WTC11 (cell line): Measurements from ENCODE around the gene ST8SIA6. TPM values are rescaled to one million over a fixed set of nuclear protein-coding genes. Genes with fewer than 3 reads are reported as not detected.

Source experiments
- ATAC-seq: fragments of 200-7000 bp; cut with Tn5 transposase; 2 replicates; pipeline ENCODE4 v1.10.0; 2021; ENCODE audit warnings: mild to moderate bottlenecking, moderate library complexity
- CTCF ChIA-PET: fragments of 300-600 bp; sonication (Branson Sonifier 250); formaldehyde crosslinking; loops from one replicate; lab custom pipeline; 2021; ENCODE audit warnings: antibody characterized with exemption; lab: Charles Lee
- POLR2A ChIA-PET: fragments of 350-600 bp; sonication (Branson Sonifier 250); formaldehyde crosslinking; loops from one replicate; lab custom pipeline; 2021; ENCODE audit warnings: antibody characterized with exemption; lab: Charles Lee
- DNase-seq: peaks from one replicate; pipeline ENCODE4 v3.0.0; 2021; ENCODE audit warnings: low spot score
- H3K27ac Mint-ChIP-seq: 2 replicates; pipeline ENCODE4 v1.8.0; 2021; ENCODE audit warnings: mixed read lengths
- H3K27me3 Mint-ChIP-seq: 2 replicates; pipeline ENCODE4 v1.8.0; 2021; ENCODE audit warnings: low read depth, mild to moderate bottlenecking, moderate library complexity, mixed read lengths
- H3K36me3 Mint-ChIP-seq: 2 replicates; pipeline ENCODE4 v1.8.0; 2021; ENCODE audit warnings: mixed read lengths
- H3K4me1 Mint-ChIP-seq: 2 replicates; pipeline ENCODE4 v1.8.0; 2022; ENCODE audit warnings: mixed read lengths
- H3K4me3 Mint-ChIP-seq: 2 replicates; pipeline ENCODE4 v1.8.0; 2021; ENCODE audit warnings: mild to moderate bottlenecking, moderate library complexity, mixed read lengths
- H3K9me3 Mint-ChIP-seq: 2 replicates; pipeline ENCODE4 v1.8.0; 2021; ENCODE audit warnings: mixed read lengths
- GTF2I ChIP-seq: fragments of 250-450 bp; sonication (Bioruptor Pico); conservative IDR thresholded peaks from 2 replicates; pipeline ENCODE4 v1.4.0; 2021; ENCODE audit warnings: mild to moderate bottlenecking
- KAT7 ChIP-seq: sonication (generic); formaldehyde crosslinking; IDR thresholded peaks from 2 replicates; pipeline ENCODE4 v1.8.1; 2023; ENCODE audit warnings: missing genetic modification reagents, mild to moderate bottlenecking, borderline replicate concordance
- OVOL2 ChIP-seq: fragments of 250-450 bp; sonication (Bioruptor Pico); IDR thresholded peaks from 2 replicates; pipeline ENCODE4 v1.9.0; 2021; ENCODE audit warnings: mild to moderate bottlenecking, borderline replicate concordance
- RORB ChIP-seq: fragments of 250-450 bp; sonication (Bioruptor Pico); IDR thresholded peaks from 2 replicates; pipeline ENCODE4 v1.9.0; 2021; ENCODE audit warnings: mild to moderate bottlenecking
- SMAD3 ChIP-seq: sonication (generic); formaldehyde crosslinking; IDR thresholded peaks from 2 replicates; pipeline ENCODE4 v1.8.0; 2022; ENCODE audit warnings: missing genetic modification reagents, mild to moderate bottlenecking, borderline replicate concordance
- TEAD1 ChIP-seq: sonication (generic); formaldehyde crosslinking; IDR thresholded peaks from 2 replicates; pipeline ENCODE4 v1.8.0; 2022; ENCODE audit warnings: mild to moderate bottlenecking, missing genetic modification reagents
- ZNF423 ChIP-seq: fragments of 250-450 bp; sonication (Bioruptor Pico); IDR thresholded peaks from 2 replicates; pipeline ENCODE4 v2.1.2; 2022; ENCODE audit warnings: mild to moderate bottlenecking, moderate library complexity
- total RNA-seq: library from RNA; stranded (reverse); gene quantifications from 3 replicates; pipeline ENCODE4 v1.2.3, GENCODE V29; 2021
- TF ChIP-seq, protein P1 (sequence below): sonication (generic); formaldehyde crosslinking; IDR thresholded peaks from 2 replicates; pipeline ENCODE4 v1.8.1; 2023; ENCODE audit warnings: mild to moderate bottlenecking, missing genetic modification reagents
- TF ChIP-seq, protein P2 (sequence below): sonication (generic); formaldehyde crosslinking; IDR thresholded peaks from 2 replicates; pipeline ENCODE4 v1.8.0; 2022; ENCODE audit warnings: mild to moderate bottlenecking, missing genetic modification reagents
- TF ChIP-seq, protein P3 (sequence below): sonication (generic); formaldehyde crosslinking; IDR thresholded peaks from 2 replicates; pipeline ENCODE4 v1.8.0; 2022; ENCODE audit warnings: mild to moderate bottlenecking, missing genetic modification reagents
- TF ChIP-seq, protein P4 (sequence below): sonication (generic); formaldehyde crosslinking; IDR thresholded peaks from 2 replicates; pipeline ENCODE4 v1.8.0; 2023; ENCODE audit warnings: mild to moderate bottlenecking, missing genetic modification reagents
- TF ChIP-seq, protein P5 (sequence below): sonication (generic); formaldehyde crosslinking; IDR thresholded peaks from 2 replicates; pipeline ENCODE4 v1.8.0; 2022; ENCODE audit warnings: missing genetic modification reagents
- TF ChIP-seq, protein P6 (sequence below): sonication (generic); formaldehyde crosslinking; IDR thresholded peaks from 2 replicates; pipeline ENCODE4 v1.8.1; 2022; ENCODE audit warnings: missing genetic modification reagents, borderline replicate concordance
- TF ChIP-seq, protein P7 (sequence below): sonication (generic); formaldehyde crosslinking; IDR thresholded peaks from 2 replicates; pipeline ENCODE4 v1.8.0; 2023; ENCODE audit warnings: missing genetic modification reagents, mild to moderate bottlenecking, borderline replicate concordance

Gene ST8SIA6
- total RNA-seq, 1 experiment from 2014 or later: 3.5 TPM

DNA sequence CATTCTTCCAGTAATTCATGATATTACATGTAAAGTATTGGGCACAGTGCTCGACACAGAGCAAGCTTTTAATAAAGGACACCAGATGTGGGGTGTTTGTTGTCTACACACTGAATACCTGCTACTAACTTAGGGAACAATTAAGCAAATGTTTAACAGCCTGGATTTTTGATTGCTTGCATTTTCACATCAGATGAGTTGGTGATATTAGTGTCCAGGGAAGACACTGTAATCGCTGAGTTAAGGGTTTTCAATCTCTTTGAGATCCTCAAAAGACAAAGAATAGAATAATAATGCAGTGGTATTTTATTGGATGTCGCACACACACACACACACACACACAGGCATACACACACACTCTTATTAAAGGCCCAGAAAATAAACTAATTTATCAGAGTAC lies 147.3 kb downstream of the ST8SIA6 start (continued):
- TF ChIP-seq, protein P1, sequence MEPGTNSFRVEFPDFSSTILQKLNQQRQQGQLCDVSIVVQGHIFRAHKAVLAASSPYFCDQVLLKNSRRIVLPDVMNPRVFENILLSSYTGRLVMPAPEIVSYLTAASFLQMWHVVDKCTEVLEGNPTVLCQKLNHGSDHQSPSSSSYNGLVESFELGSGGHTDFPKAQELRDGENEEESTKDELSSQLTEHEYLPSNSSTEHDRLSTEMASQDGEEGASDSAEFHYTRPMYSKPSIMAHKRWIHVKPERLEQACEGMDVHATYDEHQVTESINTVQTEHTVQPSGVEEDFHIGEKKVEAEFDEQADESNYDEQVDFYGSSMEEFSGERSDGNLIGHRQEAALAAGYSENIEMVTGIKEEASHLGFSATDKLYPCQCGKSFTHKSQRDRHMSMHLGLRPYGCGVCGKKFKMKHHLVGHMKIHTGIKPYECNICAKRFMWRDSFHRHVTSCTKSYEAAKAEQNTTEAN (CRISPR knock-in tag): no peak
- TF ChIP-seq KAT7 (CRISPR knock-in tag): no peak
- TF ChIP-seq, protein P2, sequence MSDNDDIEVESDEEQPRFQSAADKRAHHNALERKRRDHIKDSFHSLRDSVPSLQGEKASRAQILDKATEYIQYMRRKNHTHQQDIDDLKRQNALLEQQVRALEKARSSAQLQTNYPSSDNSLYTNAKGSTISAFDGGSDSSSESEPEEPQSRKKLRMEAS (CRISPR knock-in tag): no peak
- TF ChIP-seq, protein P3, sequence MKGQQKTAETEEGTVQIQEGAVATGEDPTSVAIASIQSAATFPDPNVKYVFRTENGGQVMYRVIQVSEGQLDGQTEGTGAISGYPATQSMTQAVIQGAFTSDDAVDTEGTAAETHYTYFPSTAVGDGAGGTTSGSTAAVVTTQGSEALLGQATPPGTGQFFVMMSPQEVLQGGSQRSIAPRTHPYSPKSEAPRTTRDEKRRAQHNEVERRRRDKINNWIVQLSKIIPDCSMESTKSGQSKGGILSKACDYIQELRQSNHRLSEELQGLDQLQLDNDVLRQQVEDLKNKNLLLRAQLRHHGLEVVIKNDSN (CRISPR knock-in tag): no peak
- TF ChIP-seq, all 79 proteins: peak for 0

DNA sequence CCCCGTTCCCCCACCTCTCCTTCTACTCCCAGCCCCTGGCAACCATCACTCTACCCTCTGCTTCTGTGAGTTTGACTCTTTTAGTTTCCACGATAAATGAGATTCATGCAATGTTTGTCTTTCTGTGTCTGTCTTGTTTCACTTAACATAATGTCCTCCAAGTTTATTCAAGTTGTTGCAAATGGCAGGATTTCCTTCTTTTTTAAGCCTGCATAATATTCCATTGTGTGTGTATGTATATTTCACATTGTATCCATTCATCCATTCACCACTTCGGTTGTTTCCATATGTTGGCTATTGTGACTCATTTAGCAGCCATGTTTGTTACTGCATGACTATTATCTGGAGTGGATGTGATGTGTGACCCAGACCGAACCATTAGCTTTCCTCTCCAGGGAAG lies 162.0 kb downstream of the ST8SIA6 start:
- no peak for ATAC-seq
- POLR2A ChIA-PET: no interaction called here
- no peak for DNase-seq
- Mint-ChIP-seq H3K9me3 (peaks cover 11% of the 10 kb centered on the region), H3K27ac (no peak overlapping the region), H3K4me3 (no peak overlapping the region), H3K36me3 (no peaks in the 10 kb centered on the region), H3K4me1 (peaks cover 1% of the 10 kb centered on the region; the same call in 1 of the 2 replicates), H3K27me3 (no peaks in the 10 kb centered on the region)
- TF ChIP-seq GTF2I: no peak
- TF ChIP-seq OVOL2 (CRISPR knock-in tag): no peak
- TF ChIP-seq, protein P4, sequence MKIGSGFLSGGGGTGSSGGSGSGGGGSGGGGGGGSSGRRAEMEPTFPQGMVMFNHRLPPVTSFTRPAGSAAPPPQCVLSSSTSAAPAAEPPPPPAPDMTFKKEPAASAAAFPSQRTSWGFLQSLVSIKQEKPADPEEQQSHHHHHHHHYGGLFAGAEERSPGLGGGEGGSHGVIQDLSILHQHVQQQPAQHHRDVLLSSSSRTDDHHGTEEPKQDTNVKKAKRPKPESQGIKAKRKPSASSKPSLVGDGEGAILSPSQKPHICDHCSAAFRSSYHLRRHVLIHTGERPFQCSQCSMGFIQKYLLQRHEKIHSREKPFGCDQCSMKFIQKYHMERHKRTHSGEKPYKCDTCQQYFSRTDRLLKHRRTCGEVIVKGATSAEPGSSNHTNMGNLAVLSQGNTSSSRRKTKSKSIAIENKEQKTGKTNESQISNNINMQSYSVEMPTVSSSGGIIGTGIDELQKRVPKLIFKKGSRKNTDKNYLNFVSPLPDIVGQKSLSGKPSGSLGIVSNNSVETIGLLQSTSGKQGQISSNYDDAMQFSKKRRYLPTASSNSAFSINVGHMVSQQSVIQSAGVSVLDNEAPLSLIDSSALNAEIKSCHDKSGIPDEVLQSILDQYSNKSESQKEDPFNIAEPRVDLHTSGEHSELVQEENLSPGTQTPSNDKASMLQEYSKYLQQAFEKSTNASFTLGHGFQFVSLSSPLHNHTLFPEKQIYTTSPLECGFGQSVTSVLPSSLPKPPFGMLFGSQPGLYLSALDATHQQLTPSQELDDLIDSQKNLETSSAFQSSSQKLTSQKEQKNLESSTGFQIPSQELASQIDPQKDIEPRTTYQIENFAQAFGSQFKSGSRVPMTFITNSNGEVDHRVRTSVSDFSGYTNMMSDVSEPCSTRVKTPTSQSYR (CRISPR knock-in tag): no peak
- TF ChIP-seq, protein P5, sequence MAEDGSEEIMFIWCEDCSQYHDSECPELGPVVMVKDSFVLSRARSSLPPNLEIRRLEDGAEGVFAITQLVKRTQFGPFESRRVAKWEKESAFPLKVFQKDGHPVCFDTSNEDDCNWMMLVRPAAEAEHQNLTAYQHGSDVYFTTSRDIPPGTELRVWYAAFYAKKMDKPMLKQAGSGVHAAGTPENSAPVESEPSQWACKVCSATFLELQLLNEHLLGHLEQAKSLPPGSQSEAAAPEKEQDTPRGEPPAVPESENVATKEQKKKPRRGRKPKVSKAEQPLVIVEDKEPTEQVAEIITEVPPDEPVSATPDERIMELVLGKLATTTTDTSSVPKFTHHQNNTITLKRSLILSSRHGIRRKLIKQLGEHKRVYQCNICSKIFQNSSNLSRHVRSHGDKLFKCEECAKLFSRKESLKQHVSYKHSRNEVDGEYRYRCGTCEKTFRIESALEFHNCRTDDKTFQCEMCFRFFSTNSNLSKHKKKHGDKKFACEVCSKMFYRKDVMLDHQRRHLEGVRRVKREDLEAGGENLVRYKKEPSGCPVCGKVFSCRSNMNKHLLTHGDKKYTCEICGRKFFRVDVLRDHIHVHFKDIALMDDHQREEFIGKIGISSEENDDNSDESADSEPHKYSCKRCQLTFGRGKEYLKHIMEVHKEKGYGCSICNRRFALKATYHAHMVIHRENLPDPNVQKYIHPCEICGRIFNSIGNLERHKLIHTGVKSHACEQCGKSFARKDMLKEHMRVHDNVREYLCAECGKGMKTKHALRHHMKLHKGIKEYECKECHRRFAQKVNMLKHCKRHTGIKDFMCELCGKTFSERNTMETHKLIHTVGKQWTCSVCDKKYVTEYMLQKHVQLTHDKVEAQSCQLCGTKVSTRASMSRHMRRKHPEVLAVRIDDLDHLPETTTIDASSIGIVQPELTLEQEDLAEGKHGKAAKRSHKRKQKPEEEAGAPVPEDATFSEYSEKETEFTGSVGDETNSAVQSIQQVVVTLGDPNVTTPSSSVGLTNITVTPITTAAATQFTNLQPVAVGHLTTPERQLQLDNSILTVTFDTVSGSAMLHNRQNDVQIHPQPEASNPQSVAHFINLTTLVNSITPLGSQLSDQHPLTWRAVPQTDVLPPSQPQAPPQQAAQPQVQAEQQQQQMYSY (CRISPR knock-in tag): no peak
- TF ChIP-seq, protein P6, sequence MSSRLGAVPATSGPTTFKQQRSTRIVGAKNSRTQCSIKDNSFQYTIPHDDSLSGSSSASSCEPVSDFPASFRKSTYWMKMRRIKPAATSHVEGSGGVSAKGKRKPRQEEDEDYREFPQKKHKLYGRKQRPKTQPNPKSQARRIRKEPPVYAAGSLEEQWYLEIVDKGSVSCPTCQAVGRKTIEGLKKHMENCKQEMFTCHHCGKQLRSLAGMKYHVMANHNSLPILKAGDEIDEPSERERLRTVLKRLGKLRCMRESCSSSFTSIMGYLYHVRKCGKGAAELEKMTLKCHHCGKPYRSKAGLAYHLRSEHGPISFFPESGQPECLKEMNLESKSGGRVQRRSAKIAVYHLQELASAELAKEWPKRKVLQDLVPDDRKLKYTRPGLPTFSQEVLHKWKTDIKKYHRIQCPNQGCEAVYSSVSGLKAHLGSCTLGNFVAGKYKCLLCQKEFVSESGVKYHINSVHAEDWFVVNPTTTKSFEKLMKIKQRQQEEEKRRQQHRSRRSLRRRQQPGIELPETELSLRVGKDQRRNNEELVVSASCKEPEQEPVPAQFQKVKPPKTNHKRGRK: no peak
- no peak for TF ChIP-seq SMAD3
- no peak for TF ChIP-seq ZNF423
- no peak for TF ChIP-seq TEAD1
- no peak for TF ChIP-seq RORB (CRISPR knock-in tag)
- TF ChIP-seq, protein P7, sequence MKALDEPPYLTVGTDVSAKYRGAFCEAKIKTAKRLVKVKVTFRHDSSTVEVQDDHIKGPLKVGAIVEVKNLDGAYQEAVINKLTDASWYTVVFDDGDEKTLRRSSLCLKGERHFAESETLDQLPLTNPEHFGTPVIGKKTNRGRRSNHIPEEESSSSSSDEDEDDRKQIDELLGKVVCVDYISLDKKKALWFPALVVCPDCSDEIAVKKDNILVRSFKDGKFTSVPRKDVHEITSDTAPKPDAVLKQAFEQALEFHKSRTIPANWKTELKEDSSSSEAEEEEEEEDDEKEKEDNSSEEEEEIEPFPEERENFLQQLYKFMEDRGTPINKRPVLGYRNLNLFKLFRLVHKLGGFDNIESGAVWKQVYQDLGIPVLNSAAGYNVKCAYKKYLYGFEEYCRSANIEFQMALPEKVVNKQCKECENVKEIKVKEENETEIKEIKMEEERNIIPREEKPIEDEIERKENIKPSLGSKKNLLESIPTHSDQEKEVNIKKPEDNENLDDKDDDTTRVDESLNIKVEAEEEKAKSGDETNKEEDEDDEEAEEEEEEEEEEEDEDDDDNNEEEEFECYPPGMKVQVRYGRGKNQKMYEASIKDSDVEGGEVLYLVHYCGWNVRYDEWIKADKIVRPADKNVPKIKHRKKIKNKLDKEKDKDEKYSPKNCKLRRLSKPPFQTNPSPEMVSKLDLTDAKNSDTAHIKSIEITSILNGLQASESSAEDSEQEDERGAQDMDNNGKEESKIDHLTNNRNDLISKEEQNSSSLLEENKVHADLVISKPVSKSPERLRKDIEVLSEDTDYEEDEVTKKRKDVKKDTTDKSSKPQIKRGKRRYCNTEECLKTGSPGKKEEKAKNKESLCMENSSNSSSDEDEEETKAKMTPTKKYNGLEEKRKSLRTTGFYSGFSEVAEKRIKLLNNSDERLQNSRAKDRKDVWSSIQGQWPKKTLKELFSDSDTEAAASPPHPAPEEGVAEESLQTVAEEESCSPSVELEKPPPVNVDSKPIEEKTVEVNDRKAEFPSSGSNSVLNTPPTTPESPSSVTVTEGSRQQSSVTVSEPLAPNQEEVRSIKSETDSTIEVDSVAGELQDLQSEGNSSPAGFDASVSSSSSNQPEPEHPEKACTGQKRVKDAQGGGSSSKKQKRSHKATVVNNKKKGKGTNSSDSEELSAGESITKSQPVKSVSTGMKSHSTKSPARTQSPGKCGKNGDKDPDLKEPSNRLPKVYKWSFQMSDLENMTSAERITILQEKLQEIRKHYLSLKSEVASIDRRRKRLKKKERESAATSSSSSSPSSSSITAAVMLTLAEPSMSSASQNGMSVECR (CRISPR knock-in tag): no peak
- CTCF ChIA-PET: no interaction called here
